Stomach (tissue), 4 donors: Measurements from ENCODE around the gene LINGO4.

Experiments
- CTCF ChIP-seq, 7 experiments: fragments of 450-650 bp in 4 of 7; fragments of 200-600 bp in 3 of 7; sonication (generic) in 3 of 7; IDR thresholded peaks; one replicate each; pipeline ENCODE4 v1.5.1; 2016 to 2019; ENCODE audit warnings: antibody characterized with exemption in 7 of 7, control low read depth in 2 of 7, mild to moderate bottlenecking in 1 of 7
- POLR2A ChIP-seq, 4 donors: fragments of 450-650 bp; IDR thresholded peaks; one replicate each; pipeline ENCODE4 v1.6.1; 2016; ENCODE audit warnings: antibody characterized with exemption in 4 of 4, control low read depth in 2 of 4, mild to moderate bottlenecking in 1 of 4, moderate library complexity in 1 of 4

GRCh38 chr1:151806170-151806569 is 951 bp upstream of the LINGO4 start:
- TF ChIP-seq CTCF (IDR thresholded peaks at IDR 0.05): no peak
- TF ChIP-seq POLR2A (IDR thresholded peaks at IDR 0.05): no peak
